Measurements from ENCODE around the gene CLRN3.

Gene CLRN3, protein sequence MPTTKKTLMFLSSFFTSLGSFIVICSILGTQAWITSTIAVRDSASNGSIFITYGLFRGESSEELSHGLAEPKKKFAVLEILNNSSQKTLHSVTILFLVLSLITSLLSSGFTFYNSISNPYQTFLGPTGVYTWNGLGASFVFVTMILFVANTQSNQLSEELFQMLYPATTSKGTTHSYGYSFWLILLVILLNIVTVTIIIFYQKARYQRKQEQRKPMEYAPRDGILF

DNA sequence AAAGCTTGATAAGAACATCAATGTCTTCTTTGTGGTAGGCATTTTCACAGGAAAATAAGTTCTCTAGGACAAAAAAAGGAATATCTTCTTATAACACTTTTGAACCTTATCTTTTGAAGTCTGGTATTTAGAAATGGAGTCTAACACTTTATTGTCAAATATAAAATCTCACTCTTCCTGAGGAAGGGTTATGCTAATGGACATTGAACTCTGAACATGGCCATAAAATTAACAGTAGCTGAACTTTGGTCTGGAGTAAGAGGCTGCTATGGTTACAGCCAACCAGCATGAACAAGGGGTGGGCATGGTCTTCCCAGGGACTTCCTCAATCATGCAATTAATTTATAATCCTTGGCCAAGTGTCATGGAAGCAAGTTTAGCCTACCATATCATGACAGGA, at the start of gene CLRN3:
Gene CLRN3 (minus strand): TSS at position 199 of the 400 bp plus-strand sequence. CDS start 157 bp downstream, at position 42.
- DNase-seq (ENCODE audit: low read depth in 2 of 2, low spot score in 1 of 2), result no peak

DNA sequence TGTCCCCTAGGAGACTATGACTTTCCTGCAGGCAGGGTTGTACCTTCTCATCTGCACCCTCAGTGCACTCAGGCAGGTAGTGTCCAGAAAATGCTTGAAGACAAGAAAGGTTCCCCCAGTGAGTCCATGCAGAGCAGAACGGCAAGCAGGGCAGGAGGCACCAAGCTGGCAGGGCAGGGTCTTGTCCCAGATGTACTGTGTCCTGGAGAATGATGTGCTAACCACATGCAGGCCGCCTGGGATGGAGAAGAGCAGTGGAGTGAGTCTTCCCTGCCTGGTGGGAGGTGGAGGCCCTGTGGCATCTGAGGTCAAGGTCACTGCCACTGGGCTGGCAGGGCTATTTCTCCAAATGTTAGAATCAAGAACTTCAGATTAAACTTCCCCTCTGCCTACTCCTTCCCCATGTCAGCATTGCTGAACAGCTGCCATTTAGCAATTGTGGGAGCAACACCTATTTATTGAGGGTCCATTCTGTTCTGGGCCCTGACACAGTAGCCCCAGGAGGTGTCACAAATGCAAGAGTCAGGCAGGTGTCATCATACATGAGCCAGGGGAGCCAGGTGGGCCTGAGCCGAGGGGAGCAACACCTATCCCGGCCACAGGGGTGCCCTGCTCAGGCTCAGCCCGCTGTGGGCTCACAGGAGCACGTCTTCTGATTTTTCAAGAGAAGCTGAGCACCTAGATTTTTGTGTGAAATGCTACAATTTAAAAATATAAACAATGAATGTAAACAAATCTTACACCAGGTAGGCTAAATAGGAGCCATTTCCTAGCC, 48.3 kb upstream of the CLRN3 start:
- no peak for DNase-seq (ENCODE audit: low read depth in 2 of 2, low spot score in 1 of 2)

DNA sequence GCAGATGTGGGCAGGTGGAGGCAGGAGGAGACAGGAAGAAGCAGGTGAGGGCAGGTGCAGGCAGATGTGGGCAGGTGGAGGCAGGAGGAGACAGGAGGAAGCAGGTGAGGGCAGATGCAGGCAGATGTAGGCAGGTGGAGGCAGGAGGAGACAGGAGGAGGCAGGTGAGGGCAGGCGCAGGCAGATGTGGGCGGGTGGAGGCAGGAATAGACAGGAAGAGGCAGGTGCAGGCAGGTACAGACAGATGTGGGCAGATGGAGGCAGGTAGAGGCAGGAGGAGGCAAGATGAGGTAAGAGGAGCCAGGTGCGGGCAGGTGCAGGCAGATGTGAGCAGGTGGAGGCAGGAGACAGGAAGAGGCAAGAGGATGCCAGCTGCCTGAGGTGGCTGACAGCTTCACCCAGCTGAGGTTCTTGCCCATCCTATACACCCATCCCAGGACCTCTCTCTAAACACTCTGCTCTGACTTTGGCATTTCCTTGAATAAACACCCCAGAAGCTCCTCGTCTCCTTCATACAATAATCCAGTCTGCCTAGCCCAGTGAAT, 47.1 kb upstream of the CLRN3 start:
- DNase-seq (ENCODE audit: low read depth in 2 of 2, low spot score in 1 of 2), result no peak

DNA sequence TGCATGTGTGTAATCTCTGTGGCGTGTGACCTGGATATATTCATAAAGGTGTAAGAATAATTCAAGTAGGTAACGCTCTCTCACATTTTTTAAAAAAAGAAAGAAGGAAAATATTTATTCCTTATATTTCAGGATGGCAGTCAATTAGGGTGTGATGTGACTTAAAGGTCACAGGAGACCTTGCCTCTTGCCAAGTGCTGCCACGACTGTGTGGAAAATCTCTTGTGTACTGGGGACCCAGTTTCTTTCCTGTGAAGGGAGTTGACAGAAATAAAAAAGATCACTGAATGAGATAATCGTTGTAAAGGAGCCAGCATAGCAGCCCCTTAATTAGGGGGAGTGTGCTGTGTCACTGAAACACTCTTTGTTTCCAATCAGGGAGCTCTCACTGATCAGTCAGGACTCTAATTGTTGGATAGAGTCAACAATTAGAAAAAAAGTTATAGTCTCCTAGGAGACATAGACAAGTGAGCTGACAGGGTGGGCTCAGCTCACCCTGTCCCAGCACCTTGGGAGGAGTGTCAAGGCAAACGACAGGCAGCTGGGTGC, 45.2 kb upstream of the CLRN3 start:
- DNase-seq (ENCODE audit: low read depth in 2 of 2, low spot score in 1 of 2), result no peak

DNA sequence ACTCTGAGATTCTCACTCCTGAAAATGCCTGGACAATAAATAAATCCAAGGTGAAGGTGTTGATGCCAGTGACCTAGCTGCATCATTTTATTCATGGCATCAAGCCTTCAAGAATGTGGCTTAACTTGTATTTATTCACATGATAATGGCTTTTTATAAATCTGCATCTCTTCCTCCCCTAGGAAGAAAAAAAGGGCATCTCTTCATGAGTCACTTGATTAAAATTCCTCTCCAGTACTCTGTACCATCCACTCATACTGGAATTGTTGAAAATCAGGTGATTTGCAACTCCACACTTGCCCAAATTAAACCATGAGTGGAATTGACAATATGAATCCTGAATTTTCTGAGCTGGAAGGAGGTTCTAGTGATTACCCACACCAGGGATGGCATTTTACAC, 44.3 kb upstream of the CLRN3 start:
- no peak for DNase-seq (ENCODE audit: low read depth in 2 of 2, low spot score in 1 of 2)

DNA sequence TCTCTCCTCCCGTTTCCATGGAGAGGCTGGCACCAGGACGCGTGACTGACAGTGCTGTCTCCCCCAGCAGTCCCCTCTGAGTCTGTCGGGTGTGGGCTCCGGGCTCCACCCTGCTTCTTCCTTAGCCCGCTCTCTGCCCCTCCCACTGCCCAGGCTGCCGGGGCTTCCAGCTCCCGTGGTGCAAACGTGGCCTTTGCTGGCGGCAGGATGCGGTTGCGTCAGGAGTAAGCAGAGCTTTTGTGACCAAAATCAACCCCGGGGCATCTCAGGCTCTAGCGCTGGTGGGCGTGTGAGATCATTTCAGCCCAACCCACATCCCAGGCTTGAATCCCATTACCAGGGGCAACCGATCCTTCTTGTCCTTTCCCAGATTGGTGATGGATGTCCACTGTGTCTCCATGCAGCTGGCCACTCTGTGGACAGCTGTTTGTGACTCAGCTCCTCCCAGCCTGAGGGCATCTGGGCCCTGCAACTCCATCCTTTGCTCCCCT, 42.4 kb upstream of the CLRN3 start:
- no peak for DNase-seq (ENCODE audit: low read depth in 2 of 2, low spot score in 1 of 2)

DNA sequence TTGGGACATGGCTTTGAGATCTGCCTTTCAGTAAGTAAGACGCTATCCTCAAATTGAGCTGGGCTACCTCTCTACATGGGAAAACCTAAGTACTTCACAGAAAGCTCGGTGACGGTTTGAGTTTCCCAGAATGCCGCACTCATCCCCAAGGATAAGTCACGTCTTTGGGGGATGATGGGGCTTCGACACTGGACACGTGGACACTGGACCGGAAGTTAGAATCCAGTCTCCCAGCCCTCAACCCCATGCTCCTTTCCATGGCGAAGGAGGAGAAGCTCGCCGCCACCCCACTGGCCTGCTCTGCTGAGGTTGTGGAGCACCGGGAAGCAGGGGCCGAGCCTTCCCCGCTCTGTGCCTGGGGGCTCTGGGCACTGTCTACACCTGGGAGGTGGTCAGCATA, 41.6 kb upstream of the CLRN3 start:
- DNase-seq (ENCODE audit: low read depth in 2 of 2, low spot score in 1 of 2), result no peak

DNA sequence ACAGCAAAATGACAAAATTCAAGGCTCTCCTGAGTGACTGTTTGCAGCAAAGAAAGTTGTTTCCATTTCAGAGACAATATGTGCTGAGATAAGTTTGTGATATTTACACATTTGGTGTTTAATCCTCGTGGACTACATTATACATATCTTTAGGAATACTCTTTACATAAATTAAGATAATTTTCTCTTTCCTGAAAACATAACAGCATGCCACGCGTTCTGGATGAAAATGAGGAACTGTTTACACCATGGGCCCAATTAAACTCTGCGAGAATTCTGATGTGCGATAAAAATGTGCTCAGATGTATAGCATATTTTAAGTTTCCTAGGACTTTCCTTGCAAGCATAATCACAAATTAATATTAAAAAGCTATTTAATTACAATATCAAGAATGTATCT, 40.5 kb upstream of the CLRN3 start:
- no peak for DNase-seq (ENCODE audit: low read depth in 2 of 2, low spot score in 1 of 2)

DNA sequence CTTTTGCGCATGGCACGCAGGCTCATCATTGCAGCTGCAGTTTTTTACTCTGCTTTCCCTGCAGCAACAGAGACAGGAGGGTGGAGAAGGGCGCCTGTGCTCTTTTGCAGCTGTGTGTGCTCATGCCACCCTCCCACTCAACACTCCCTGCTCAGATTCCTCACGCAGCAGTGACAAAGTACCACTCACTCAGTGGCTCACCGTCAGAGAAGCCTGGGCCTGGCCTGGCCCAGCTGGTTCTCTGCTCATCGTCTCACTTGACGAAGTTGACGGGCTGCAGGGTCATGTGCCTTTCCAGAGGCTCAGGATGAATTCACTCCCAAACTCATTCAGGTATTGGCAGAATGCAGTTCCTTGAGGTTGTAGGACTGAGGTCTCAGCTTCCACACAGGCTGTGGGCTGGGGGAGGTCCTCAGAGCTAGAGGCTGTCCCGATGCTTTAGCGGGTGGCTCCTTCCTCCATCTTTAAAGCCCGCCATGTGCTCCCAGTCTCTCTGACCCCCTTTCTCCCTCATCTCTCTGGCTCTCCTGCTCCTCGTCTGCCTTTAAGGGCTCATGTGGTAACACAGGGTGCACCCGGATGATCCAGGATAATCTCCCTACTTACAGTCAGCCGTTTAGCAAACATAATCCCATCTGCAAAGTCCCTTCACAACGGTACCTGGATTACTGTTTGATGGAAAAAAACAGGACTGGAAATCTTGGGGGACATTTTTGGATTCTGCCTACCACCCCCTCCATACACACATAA, 40.0 kb upstream of the CLRN3 start:
- DNase-seq (ENCODE audit: low read depth in 2 of 2, low spot score in 1 of 2), result no peak

DNA sequence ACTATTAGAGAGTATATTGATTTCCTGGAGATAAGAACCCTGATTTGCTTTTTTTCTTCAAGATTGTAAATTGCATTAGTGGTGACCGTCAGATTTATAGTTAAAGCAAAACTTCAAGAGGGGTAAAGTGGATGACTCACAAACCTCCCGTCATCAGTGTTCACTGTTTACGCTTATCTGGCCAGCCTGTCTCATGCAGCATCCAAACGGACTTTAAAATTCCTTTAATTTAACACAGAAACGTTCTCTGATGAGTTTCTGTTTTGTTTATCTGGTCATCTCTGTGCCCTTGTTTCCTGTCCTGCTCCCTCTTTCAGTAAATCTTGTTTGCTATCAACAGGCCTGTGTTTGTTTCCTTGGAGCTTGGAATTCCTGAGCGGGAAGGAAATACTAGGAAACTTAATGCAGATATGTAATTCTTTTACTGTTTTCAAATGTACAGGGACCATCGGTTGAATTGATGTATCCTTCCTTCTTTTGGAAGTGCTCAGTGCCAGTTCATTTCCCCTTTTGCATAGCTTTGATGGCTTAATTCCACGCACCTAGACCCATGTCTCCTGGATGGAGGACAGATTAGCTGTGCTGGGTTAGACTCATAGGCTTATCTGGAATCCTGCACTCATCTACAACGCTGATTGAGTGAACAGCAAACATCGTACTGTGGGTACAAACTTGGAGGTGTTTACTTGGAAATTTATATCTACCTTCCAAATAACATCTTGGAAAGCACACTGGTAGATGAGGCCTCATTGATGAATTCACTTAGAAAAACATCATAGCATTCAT, 35.5 kb upstream of the CLRN3 start:
- DNase-seq (ENCODE audit: low read depth in 2 of 2, low spot score in 1 of 2), result no peak

DNA sequence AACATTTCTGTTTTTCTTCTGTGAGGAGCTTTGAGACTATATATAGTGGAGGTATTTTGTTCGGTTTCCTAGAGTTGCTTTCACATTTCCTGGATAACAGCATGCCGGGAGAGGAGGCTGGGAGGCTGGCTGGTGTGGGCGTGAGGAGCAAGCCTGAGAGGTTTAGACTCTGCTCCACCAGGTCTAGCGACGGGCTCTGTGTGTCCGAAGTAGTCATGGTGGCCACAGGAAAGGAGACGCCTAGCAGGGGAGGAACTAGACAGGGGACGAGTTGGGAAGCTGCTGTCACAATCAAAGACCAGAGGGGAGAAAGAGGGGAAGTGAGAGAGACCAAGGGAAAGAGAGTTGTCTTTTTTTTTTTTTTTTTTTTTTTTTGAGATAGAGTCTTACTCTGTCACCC, 33.7 kb upstream of the CLRN3 start:
- no peak for DNase-seq (ENCODE audit: low read depth in 2 of 2, low spot score in 1 of 2)

DNA sequence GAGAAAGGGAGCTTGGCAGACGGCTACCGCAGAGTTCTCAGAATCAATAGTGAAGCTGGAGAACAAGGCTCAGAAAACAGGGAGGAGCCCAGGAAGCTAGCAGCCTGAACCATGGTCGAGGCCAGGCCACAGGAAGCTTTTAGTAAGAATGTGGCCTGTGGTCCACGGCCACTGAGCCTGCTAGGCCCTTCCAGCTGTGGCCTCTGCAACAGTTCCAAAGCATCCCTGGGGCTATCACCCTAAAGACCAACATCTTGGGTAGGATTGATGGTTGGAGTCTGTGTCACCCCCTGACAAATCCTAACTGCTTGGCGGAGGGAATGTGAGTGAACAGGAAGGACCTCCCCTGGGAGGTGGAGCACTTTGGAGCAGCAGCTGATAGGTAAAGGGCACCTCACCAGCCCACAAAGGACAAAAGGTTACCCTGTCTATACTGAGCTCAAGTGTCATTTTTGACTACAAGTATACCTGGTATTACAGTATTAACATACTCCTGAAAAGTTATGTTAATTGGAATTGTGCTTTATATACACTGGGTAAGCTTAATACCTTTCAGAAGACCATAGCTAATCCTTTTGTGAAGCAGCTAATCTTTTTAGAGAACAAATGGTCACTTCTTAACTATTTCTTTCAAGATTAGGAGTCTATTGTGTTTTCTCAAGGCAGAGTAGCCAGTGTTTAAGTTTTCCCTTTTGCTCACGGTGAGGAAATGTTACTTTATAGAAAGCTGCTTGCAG, 32.9 kb upstream of the CLRN3 start:
- DNase-seq (ENCODE audit: low read depth in 2 of 2, low spot score in 1 of 2), result no peak

DNA sequence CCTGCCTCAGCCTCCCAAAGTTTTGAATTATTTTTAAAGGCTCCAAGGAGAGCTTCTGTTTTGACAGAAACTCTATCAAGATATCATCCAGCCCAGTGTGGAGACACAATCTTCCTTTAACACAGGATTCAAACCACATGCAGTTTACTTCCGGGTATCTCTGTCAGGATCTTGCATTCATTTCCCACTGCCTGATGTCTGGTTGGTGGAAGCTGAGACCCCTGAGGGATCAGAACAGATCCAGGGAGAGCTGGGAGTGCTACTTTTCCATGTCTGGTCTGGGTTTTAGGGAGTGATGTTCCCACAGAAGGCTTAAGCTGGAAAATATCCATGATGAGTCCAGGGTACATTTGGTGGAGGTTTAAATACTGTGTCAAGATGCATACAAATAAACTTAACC, 30.9 kb upstream of the CLRN3 start:
- DNase-seq (ENCODE audit: low read depth in 2 of 2, low spot score in 1 of 2), result no peak

DNA sequence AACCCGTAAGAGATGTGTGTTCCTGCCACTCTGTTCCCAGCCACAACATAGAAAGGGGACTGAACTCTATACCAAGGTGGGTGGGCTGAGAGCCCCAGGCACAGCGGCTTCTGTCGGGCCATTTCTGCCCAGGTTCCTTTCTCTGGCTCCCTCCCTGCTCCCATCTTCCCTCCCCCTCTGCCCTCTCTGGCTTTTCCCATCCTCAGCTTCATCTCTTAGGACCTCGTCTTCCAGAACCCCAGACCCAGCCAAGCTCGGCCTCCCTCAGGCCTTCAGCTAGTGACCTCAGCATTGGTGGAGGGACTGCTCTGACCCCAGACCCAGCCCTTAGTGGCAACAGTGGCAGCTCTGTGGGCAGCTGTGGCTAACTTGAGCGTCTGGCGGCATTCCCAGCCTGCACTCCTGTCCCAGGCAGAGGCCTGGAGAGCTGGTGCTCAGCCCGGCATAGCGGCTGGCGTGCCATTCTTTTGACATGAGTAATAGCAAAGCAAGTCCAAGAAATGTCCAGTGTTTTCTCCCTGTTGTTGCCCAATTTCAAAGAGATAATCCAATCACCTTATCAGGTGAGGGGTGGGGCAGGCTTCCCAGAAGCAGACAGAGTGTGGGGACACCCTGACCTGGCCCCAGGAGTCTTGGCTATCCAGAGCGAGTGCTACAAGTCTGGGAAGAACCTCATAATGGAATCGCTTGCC, 30.1 kb upstream of the CLRN3 start:
- DNase-seq (ENCODE audit: low read depth in 2 of 2, low spot score in 1 of 2), result no peak

DNA sequence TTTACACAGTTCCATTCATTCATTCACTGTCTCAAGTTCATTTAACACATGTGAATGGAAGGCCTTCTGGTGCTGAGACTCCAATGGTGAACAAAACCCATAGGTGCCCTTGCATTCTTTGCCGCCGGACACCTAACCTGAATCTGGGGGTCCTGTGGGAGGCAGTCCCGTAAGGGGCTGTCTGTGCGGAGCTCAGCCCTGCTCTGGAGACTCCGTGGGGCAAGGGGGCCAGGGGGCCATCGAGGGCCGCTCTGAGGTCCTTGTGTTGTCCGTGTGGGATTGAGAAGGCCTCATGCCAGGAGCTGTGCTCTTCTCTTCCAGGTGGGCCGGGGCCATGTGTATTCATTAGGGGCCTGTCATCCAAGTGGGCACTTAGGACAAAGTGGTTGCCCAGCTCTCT, 29.5 kb upstream of the CLRN3 start:
- DNase-seq (ENCODE audit: low read depth in 2 of 2, low spot score in 1 of 2), result no peak

DNA sequence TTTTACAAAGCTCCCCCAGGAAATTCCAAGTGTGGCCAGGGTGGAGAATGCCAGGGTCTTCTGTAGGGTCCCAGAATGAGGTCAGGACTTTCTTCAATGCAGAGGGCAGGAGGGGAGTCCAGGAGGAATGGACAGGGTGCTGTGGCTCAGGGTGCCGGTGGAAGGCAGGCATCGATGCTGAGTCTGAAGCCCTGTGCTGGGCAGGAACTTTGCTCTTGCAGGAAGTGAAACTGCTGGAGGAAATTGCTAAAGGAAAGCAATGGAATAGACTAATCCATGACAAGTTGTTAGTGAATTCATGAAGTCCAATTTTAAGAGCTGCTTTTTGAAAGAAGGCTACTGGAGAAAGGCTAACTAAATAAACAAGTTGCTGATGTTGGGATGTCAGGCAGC, 29.0 kb upstream of the CLRN3 start:
- DNase-seq (ENCODE audit: low read depth in 2 of 2, low spot score in 1 of 2), result no peak

DNA sequence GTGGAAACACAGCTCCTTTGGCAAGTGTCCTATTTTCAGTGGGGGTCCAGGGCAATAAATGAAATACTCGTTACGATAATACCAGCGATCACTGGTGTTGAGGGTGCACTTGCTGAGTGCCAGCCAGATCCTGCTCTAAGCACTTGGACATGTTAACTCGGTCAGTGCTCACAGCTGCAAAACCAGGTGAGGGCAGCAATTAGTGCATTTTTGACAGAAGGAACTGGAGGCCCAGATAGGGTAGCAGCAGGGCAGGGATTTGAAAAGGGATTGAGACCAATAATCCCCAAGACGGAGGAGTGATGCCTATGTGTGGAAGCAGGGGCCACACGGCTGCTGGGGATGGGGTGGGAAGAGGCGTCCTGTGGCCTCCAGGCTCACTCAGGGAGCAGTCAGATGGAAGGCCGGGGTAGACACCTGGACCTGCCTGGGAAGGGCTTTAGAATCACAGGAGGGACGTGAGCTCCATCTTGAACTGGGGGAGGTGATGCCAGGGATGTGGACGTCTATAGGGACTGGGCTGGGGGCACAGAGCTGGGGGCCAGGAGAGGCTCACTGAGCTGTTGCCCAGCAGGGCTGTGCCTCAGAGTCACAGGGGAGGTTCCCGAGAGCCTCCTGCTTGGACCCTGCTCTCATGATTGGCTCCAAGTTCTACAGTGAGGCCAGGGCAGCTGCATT, 28.5 kb upstream of the CLRN3 start:
- DNase-seq (ENCODE audit: low read depth in 2 of 2, low spot score in 1 of 2), result no peak

DNA sequence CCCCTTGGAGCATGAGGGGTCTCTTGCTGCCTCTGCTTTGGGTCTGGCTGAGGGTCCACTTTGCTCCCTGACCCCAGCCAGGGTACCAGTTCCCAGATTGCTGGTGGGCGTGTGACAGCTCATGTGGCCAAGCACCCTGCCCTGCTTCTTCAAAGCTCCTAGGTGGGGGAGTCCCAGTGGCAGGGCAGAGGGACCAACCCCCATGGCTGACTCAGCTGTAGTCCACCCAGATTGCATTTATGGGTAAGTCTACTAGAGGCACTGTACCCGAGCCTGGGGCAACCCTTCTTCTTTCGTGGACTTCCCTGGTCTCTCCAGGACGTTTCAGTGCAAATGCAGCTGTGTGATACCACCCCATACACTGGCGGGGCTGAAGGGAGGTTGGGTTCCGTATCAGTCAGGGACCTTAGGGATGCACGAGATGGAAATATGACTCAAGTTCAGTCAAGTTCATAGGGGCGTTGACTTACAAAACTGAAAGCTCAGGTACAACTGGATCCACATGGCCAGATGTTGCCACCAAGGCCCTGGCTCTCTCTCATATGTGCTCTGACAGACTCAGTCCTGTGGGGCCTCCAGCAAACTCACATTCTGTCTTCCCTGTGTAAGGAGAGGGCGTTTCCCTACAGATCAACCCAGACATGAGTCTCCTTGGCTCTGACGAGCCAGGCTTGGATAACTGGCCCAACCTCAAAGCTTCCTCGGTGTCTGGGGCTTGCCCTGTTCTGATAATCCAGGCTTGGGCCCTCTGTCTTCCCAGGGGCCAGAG, 27.7 kb upstream of the CLRN3 start:
- no peak for DNase-seq (ENCODE audit: low read depth in 2 of 2, low spot score in 1 of 2)

Measured in stimulated activated CD8-positive, alpha-beta memory T cell treated with anti-CD3 and anti-CD28 coated beads, Interleukin-4, amount 100 ng/mL, for 4 hours (primary cell).